Activated CD8-positive, alpha-beta memory T cell treated with anti-CD3 and anti-CD28 coated beads, Interleukin-2, amount 50 U/mL, for 1 hour (primary cell): ENCODE results near the gene PTPN1.

Experiments used
- DNase-seq: peaks from one replicate; pipeline ENCODE4 v3.0.0-alpha.2; 2020; ENCODE audit errors: extremely low read depth

Gene PTPN1

DNA sequence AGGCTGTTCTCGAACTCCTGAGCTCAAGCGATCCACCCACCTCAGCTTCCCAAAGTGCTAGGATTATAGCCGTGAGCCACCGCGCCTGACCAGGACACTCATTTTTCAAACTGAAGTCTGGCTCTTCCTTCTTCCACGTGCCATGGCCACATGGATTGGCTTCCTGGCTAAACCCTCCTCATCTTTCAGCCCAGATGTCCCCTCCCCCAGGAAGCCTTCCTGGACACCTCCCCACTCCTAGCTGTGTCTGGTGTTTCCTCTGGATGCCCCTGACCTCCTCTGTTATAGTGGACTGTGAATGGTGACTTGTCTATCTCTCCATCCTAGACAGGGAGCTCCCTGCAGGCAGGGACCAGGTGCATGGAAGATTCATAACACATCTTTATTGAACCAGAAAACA is 124.0 kb downstream of the PTPN1 start:
- DNase-seq, result no peak
